ENCODE measurements around the gene BTBD19. TPM values are rescaled to one million over a fixed set of nuclear protein-coding genes. Genes with fewer than 3 reads are reported as not detected.

The BTBD19 gene
- total RNA-seq, 1 donor from 2014 or later, result 8.7 TPM

DNA sequence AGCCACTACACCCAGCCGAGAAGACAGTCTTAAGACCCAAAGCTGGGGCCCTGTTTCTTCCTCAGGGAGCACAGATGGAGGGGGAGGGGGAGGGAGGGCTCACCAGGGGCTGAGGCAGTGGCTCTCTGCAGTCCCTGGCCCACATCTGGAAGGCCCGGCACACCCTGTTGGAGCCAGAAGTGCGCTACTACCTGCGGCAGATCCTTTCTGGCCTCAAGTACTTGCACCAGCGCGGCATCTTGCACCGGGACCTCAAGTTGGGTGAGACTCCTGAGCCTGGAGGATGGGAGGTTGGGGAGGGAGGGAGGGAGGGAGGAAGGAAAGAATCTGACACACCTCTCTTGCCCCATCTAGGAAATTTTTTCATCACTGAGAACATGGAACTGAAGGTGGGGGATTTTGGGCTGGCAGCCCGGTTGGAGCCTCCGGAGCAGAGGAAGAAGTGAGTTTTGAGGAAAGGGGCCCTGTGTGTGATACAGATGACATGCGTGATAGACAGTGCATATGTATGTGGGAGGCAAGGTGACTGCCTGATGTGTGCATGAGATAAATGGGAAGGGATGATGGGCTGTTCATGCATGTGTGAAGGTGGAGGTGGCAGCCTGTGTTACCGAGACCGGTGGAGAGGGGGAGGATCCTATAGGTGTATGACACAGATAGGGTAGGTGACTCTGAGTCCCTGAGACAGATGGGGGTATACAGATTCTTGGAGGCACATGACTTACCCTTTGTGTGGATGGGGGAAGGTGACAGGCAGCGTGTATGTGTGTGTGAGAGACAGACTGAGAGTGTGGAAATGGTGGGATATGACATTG is 6.6 kb upstream of the BTBD19 start:
- H3K4me1 ChIP-seq, result peaks cover 67% of the 10 kb centered on the region
- H3K4me3 ChIP-seq, result peak overlapping the region; percentile 83
- peak; percentile 54 for DNase-seq
- intact Hi-C loops (cut with DNase I), result no loop called here
- H3K27me3 ChIP-seq (ENCODE audit: low read depth), result no peaks in the 10 kb centered on the region
- H3K9me3 ChIP-seq, result no peaks in the 10 kb centered on the region
- H3K36me3 ChIP-seq, result peaks cover 42% of the 10 kb centered on the region
- ATAC-seq, result no peak
- no peak for TF ChIP-seq CTCF (IDR thresholded peaks at IDR 0.05)
- H3K27ac ChIP-seq, result peak overlapping the region; percentile 92

- H3K4me3 ChIP-seq, result peak overlapping the region; percentile 83
- H3K27me3 ChIP-seq (ENCODE audit: low read depth), result no peaks in the 10 kb centered on the region
- DNase-seq (peak; percentile 50), ATAC-seq (no peak)
- peaks cover 75% of the 10 kb centered on the region for H3K4me1 ChIP-seq
- no peak for TF ChIP-seq CTCF (IDR thresholded peaks at IDR 0.05)
- intact Hi-C loops (cut with DNase I), result no loop called here
- peaks cover 45% of the 10 kb centered on the region for H3K36me3 ChIP-seq
- H3K9me3 ChIP-seq, result no peaks in the 10 kb centered on the region
- H3K27ac ChIP-seq, result peak overlapping the region; percentile 92
Measured at GRCh38 chr1:44802306-44803061, 5.8 kb upstream of the BTBD19 start.

GRCh38 chr1:44803062-44803311 is 5.3 kb upstream of the BTBD19 start:
- DNase-seq, result no peak
- H3K4me1 ChIP-seq, result peaks cover 80% of the 10 kb centered on the region
- H3K27me3 ChIP-seq (ENCODE audit: low read depth), result no peaks in the 10 kb centered on the region
- H3K27ac ChIP-seq, result peak overlapping the region; percentile 92
- intact Hi-C loops (cut with DNase I), result no loop called here
- TF ChIP-seq CTCF (IDR thresholded peaks at IDR 0.05), result no peak
- no peaks in the 10 kb centered on the region for H3K9me3 ChIP-seq
- H3K36me3 ChIP-seq, result peaks cover 45% of the 10 kb centered on the region
- no peak for ATAC-seq
- no peak overlapping the region for H3K4me3 ChIP-seq

- Histone ChIP-seq H3K4me3 (no peak overlapping the region), H3K9me3 (no peaks in the 10 kb centered on the region), H3K27me3 (ENCODE audit: low read depth) (no peaks in the 10 kb centered on the region), H3K27ac (peak overlapping the region; percentile 92), H3K4me1 (peaks cover 85% of the 10 kb centered on the region), H3K36me3 (peaks cover 45% of the 10 kb centered on the region)
- intact Hi-C loops (cut with DNase I), result no loop called here
- peak; percentile 45 for DNase-seq
- ATAC-seq, result no peak
- no peak for TF ChIP-seq CTCF (IDR thresholded peaks at IDR 0.05)
Measured at GRCh38 chr1:44803312-44804095, 4.8 kb upstream of the BTBD19 start.

DNA sequence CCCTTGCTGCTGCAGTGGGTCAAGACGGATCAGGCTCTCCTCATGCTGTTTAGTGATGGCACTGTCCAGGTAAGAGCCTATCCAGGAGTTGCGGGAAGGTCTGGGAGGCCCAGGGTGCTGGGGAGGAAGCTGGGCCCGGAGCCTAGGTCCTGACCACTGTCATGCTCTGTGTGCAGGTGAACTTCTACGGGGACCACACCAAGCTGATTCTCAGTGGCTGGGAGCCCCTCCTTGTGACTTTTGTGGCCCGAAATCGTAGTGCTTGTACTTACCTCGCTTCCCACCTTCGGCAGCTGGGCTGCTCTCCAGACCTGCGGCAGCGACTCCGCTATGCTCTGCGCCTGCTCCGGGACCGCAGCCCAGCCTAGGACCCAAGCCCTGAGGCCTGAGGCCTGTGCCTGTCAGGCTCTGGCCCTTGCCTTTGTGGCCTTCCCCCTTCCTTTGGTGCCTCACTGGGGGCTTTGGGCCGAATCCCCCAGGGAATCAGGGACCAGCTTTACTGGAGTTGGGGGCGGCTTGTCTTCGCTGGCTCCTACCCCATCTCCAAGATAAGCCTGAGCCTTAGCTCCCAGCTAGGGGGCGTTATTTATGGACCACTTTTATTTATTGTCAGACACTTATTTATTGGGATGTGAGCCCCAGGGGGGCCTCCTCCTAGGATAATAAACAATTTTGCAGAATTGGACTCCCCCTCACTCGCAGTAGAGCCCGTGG is 2.9 kb upstream of the BTBD19 start:
- peak; percentile 41 for DNase-seq
- no peak for ATAC-seq
- peaks cover 45% of the 10 kb centered on the region for H3K36me3 ChIP-seq
- intact Hi-C loops (cut with DNase I), result no loop called here
- peak overlapping the region; percentile 100 for H3K27ac ChIP-seq
- H3K27me3 ChIP-seq (ENCODE audit: low read depth), result no peaks in the 10 kb centered on the region
- H3K4me3 ChIP-seq, result no peak overlapping the region
- no peaks in the 10 kb centered on the region for H3K9me3 ChIP-seq
- no peak for TF ChIP-seq CTCF (IDR thresholded peaks at IDR 0.05)
- H3K4me1 ChIP-seq, result peaks cover 95% of the 10 kb centered on the region

Data from lower lobe of right lung (tissue), 2 donors.